Stimulated activated CD8-positive, alpha-beta memory T cell treated with anti-CD3 and anti-CD28 coated beads, Interleukin-2, amount 100 ng/mL, for 1 hour (primary cell): ENCODE measurements around the gene KRTAP3-1.
"Not testable (repeated sequence)": the region's sequence is repeated elsewhere in the genome, so short reads cannot be mapped to it uniquely, and the experiment has no call there.

Source experiments
- DNase-seq, 2 donors: peaks; one replicate each; pipeline ENCODE4 v3.0.0-alpha.2; 2020; ENCODE audit warnings: low read depth in 2 of 2

Gene KRTAP3-1

DNA sequence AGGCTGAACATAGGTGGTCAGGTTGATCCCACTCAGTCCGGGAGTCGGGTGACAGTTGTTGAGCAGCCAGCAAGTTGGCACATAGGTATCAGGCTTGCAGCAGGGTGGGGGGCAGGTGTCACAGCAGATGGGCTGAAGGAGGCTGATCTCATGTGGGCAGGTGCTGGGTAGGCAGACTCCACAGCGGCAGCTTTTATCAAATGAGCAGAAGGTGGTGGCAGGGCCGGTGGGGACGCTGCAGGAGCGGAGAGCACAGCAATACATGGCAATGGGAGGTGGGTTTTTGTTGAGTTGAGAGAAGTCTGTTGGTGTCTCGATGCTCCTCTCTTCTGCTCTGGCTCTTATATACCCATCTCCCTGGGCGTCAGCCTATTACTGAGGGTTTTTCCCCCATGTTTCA lies at the start of gene KRTAP3-1:
Gene KRTAP3-1, minus strand, starts transcription at position 318 of the 400 bp plus-strand sequence. Its CDS starts 54 bp downstream, at position 264.
- DNase-seq, result no peak

DNA sequence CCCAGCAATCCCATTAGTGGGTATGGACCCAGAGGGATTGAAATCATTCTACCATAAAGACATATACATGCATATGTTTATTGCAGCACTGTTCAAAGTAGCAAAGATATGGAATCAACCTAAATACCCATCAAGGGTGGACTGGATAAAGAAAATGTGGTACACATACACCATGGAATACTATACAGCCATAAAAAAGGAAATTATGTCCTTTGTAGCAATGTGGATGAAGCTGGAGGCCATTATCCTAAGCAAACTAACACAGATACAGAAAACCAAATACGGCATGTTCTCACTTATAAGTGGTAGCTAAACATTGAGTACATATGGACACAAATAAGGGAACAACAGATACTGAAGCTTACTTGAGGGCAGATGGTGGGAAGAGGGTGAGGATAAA lies 48.6 kb upstream of the KRTAP3-1 start:
- no peak for DNase-seq

DNA sequence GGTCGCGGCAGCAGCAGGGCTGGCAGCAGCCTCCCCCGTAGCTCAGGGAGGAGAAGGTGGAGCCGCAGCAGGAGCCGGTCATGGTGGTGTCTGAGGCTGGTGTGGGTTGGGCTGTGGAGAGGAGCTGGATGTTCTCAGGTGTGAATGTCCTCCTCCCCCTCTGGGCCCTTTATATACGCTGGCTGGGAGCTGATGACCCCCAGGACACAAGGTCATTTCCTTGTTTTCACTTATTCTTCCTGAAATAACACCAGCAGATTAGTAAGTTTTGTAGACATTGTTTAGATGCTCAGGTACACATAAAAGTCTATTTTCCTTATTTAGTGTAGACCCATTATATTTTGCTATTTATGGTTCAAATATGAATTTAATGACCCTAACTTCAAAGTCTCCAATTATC lies 46.2 kb upstream of the KRTAP3-1 start, which contains the start of gene KRTAP2-2:
Gene KRTAP2-2, minus strand, starts transcription at position 101 of the 400 bp plus-strand sequence. Its CDS starts 19 bp downstream, at position 82.
- not testable (repeated sequence) for DNase-seq

- not testable (repeated sequence) for DNase-seq
Measured at GRCh38 chr17:41054556-41054955, 45.6 kb upstream of the KRTAP3-1 start.

DNA sequence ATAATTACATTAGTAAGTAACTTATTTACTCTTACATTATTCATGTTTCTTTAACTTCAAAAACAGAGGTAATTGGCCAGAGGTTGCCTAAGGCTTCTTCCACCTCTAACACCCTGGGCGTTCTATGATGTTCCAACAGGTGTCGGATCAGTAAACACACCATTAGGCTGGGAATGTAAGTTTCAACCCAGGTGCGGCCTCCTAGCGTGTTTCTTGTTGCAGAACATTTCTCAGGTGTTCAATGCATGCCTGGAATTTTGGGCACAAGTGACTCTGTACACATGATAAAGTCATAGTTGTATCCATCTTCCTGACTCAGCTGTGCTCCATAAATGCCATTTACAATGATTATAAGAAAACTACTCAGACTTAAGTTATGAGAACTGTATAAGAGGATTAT lies 45.1 kb upstream of the KRTAP3-1 start:
- DNase-seq, result no peak

DNA sequence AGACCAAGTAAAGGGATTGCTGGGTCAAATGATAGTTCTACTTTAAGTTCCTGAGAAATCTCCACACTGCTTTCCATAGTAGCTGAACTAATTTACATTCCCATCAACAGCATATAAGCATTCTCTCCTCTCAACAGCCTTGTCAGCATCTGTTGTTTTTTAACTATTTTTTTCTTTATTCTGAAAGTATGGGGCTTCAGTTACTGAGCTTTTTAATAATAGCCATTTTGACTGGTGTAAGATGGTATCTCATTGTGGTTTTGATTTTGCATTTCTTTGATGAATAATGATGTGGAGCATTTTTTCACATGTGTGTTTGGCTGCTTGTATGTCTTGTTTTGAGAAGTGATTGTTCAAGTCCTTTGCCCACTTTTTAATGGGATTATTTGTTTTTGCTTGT lies 43.6 kb upstream of the KRTAP3-1 start:
- no peak for DNase-seq

DNA sequence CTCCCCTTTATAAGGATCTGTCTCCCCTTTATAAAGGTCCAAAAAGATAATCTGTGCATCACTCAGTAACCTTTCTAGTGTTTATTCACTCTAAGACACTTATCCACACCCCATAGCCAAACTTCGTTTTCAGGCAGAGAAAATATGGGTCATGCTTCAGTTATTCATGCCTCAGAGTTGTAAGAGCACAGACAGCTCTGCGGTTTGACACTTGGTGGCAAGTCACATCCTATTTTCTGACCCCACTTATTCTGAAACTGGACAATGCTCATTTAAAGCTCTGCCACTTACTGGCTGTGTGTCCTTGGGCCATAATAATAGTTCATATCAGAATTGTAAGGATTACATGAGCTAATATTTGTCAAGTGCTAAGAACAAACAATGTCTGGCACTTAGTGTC lies 40.2 kb upstream of the KRTAP3-1 start:
- DNase-seq, result no peak

- DNase-seq, result no peak
Measured at GRCh38 chr17:41048441-41048840, 39.5 kb upstream of the KRTAP3-1 start.

DNA sequence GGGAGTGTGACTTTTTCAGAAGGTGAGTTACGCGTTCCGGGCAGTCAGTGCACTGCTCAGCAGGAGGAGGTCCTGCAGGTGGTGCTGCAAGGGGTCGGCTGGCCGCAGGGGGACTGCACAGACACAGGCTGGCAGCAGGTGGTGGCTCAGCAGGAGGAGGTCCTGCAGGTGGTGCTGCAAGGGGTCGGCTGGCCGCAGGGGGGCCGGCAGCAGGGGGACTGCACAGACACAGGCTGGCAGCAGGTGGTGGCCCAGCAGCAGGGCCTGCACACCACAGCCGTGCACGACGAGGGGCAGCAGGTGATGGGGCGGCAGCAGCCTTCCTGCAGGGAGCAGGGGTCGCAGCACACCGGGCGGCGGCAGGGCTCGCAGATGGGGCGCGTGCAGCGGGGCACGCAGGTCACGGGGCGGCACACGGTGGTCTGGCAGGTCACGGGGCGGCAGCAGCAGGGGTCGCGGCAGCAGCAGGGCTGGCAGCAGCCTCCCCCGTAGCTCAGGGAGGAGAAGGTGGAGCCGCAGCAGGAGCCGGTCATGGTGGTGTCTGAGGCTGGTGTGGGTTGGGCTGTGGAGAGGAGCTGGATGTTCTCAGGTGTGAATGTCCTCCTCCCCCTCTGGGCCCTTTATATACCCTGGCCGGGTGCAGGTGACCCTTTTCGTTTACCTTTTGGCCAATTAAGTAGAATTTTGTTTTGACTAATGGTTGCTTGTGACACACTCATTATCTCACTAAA lies 38.0 kb upstream of the KRTAP3-1 start, which contains the start of gene KRTAP2-1:
Gene KRTAP2-1, minus strand, starts transcription at position 582 of the 731 bp plus-strand sequence. Its CDS starts 49 bp downstream, at position 533.
- DNase-seq, result not testable (repeated sequence)

GRCh38 chr17:41042953-41043352 lies 34.0 kb upstream of the KRTAP3-1 start:
- DNase-seq, result no peak

- not testable (repeated sequence) for DNase-seq
Measured at GRCh38 chr17:41040783-41041571, 32.0 kb upstream of the KRTAP3-1 start, which contains the start of gene KRTAP1-1. TSS of gene KRTAP1-1 (minus strand) at chr17:41041450. CDS start at chr17:41041397, 53 bp downstream.

GRCh38 chr17:41037853-41038350 lies 29.0 kb upstream of the KRTAP3-1 start:
- DNase-seq, result no peak

DNA sequence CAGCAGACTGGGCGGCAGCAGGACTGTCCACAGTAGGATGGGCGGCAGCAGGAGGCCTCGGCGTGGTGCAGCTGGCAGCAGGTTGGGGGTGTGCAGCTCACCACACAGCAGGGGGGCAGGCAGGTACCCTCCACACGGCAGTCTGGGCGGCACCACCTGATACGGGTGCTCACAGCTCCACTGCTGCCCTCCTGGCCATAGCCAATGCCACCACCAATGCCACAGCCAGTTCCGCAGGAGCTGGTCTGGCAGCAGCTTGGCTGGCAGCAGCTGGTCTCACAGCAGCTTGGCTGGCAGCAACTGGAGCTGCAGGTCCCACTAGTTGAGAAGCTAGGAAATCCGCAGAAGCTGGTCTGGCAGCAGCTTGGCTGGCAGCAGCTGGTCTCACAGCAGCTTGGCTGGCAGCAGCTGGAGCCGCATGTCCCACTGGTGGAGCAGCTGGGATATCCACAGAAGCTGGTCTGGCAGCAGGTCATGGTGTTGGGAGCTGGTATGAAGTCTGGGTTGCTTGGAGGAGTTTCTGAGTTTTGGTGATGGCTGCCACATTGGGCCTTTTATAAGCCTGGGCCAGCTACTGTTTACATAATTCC lies 25.5 kb upstream of the KRTAP3-1 start, which contains the start of gene KRTAP1-3:
Gene KRTAP1-3, minus strand, starts transcription at position 529 of the 590 bp plus-strand sequence. Its CDS starts 53 bp downstream, at position 476.
- DNase-seq, result not testable (repeated sequence)

DNA sequence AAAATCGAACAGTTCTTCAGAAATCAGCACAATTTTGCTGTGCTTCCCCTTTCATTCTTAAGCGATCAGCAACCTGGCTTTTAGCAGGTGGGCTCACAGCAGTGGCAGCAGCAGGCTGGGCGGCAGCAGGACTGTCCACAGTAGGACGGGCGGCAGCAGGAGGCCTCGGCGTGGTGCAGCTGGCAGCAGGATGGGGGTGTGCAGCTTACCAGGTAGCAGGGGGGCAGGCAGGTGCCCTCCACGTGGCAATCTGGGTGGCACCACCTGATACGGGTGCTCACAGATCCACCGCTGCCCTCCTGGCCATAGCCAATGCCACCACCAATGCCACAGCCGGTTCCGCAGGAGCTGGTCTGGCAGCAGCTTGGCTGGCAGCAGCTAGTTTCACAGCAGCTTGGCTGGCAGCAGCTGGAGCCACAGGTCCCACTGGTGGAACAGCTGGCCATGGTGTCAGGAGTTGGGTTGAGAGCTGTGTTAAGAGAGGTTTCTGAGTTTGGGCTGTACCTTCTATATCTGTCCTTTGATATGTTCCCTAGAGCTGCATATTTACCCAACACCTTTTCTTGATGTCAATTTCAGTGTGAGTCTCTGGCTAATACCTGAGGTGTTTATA lies 20.8 kb upstream of the KRTAP3-1 start, which contains the start of gene KRTAP1-4:
Gene KRTAP1-4, minus strand, starts transcription at position 563 of the 613 bp plus-strand sequence. Its CDS starts 117 bp downstream, at position 446.
- DNase-seq, result no peak

DNA sequence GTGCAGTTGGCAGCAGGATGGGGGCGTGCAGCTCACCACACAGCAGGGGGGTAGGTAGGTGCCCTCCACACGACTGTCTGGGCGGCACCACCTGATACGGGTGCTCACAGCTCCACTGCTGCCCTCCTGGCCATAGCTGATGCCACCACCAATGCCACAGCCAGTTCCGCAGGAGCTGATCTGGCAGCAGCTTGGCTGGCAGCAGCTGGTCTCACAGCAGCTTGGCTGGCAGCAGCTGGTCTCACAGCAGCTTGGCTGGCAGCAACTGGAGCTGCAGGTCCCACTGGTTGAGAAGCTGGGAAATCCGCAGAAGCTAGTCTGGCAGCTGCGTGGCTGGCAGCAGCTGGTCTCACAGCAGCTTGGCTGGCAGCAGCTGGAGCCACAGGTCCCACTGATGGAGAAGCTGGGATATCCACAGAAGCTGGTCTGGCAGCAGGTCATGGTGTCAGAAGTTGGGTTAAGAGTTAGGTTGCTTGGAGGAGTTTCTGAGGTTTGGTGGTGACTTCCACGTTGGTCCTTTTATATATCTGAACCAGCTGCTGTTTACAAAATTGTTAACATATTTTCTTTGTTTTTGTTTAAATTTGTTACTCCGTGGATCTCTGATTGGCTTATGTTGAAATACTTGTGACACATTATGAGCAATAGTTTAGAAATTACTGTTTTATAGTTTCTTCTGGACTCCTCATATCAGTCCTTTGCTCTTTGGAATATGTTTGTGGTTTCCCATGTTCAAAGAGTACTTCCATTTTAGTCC lies 18.0 kb upstream of the KRTAP3-1 start, which contains the start of gene KRTAP1-5:
Gene KRTAP1-5, minus strand, starts transcription at position 494 of the 757 bp plus-strand sequence. Its CDS starts 53 bp downstream, at position 441.
- DNase-seq, result no peak

DNA sequence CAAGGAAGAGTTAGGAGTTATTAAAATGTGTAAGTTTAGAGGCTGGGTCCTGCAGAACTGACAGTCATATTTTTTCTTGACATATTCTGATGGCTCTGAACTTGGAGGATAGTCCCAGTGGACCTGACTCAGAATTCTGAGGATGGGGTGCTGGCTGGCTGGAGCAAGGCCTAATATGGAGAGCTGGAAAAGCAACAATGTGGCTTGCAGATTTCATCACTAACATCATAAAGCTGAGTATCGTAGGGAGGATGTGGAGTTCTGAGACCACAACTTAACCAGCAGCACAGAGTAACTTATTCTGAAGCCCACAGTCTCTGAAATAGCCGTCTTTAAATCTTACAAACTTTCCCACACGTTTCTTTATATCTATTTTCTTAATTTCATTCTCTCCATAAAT lies 15.8 kb upstream of the KRTAP3-1 start:
- DNase-seq, result no peak

- DNase-seq, result no peak
Measured at GRCh38 chr17:41020336-41020735, 11.4 kb upstream of the KRTAP3-1 start.

DNA sequence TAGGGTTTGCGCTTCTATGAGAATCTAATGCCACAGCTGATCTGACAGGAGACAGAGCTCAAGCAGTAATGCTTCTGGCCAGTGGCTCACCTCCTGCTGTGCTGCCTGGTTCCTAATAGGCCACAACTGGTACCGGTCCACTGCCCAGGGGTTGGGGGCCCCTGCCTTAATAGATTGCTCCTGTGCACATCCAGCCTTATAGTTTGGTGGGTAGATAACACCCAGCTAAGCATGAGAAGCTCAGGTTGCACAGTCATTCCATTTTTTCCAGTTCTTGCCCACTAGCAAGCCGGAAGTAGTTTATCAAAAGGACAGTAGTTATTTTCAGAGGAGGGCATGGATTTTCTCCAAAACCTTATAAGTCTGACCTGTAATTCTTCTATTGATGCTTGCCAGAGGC lies 10.5 kb upstream of the KRTAP3-1 start:
- DNase-seq, result no peak

DNA sequence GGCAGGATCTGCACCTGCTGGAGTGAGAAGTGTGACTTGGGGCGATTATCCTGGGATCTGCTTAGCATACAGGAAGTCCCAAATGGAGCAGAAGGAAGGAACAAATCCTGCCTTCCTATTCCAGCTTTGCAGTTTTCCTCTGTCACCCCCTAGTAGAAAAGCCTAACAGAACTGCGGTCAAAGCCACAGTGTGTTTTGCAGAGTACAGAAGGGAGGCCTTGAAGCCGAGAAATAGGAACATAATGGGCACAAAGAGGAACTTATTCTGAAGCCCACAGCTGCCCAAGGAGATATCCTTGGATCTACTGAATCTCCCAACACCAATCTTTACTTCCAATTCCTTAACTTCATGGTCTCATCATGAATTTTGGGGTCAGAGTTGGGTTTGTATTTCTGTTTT lies 9.6 kb upstream of the KRTAP3-1 start:
- DNase-seq, result no peak

- DNase-seq, result no peak
Measured at GRCh38 chr17:41016578-41017215, 7.8 kb upstream of the KRTAP3-1 start.
